Lower leg skin (tissue), 4 donors: ENCODE measurements around the gene FXYD5. TPM values are rescaled to one million over a fixed set of nuclear protein-coding genes. Genes with fewer than 3 reads are reported as not detected.

ENCODE experiments used
- DNase-seq, 2 donors: peaks; one replicate each; pipeline ENCODE4 v3.0.0-alpha.2; 2019; ENCODE audit warnings: low spot score in 2 of 2
- H3K4me3 ChIP-seq: fragments of 200-600 bp; sonication (generic); 2 replicates; pipeline ENCODE4 v1.5.1; 2017; ENCODE audit warnings: mild to moderate bottlenecking, low read depth; ENCODE audit not compliant: poor library complexity, severe bottlenecking
- CTCF ChIP-seq, 3 donors: fragments of 450-650 bp; IDR thresholded peaks; one replicate each; pipeline ENCODE4 v1.5.1; 2016; ENCODE audit warnings: antibody characterized with exemption in 3 of 3, mild to moderate bottlenecking in 3 of 3, moderate library complexity in 2 of 3
- POLR2A ChIP-seq, 2 donors: fragments of 450-650 bp; IDR thresholded peaks; one replicate each; pipeline ENCODE4 v1.6.1; 2016 to 2017; ENCODE audit warnings: antibody characterized with exemption in 2 of 2, mild to moderate bottlenecking in 1 of 2, moderate library complexity in 1 of 2
- WGBS, 2 donors: methylation state at CpG; one replicate each; pipeline ENCODE4 v1.1.5; 2018; 5-methylcytosine and 5-hydroxymethylcytosine counted together
- intact Hi-C: fragments of 100-400 bp; cut with DNase I; formaldehyde crosslinking; loops from one replicate; pipeline ENCODE4 v1.15.0; 2023; ENCODE audit warnings: low total_unique reads
- total RNA-seq, 4 donors: library from RNA; depleted of rRNA; stranded (reverse); fragments of >200 nt; gene quantifications; one replicate each; pipeline ENCODE4 v1.1.0, GENCODE V29; 2016

Gene FXYD5
- total RNA-seq, 4 donors from 2014 or later = 41.4 to 59.8 (median 57.7) TPM

DNA sequence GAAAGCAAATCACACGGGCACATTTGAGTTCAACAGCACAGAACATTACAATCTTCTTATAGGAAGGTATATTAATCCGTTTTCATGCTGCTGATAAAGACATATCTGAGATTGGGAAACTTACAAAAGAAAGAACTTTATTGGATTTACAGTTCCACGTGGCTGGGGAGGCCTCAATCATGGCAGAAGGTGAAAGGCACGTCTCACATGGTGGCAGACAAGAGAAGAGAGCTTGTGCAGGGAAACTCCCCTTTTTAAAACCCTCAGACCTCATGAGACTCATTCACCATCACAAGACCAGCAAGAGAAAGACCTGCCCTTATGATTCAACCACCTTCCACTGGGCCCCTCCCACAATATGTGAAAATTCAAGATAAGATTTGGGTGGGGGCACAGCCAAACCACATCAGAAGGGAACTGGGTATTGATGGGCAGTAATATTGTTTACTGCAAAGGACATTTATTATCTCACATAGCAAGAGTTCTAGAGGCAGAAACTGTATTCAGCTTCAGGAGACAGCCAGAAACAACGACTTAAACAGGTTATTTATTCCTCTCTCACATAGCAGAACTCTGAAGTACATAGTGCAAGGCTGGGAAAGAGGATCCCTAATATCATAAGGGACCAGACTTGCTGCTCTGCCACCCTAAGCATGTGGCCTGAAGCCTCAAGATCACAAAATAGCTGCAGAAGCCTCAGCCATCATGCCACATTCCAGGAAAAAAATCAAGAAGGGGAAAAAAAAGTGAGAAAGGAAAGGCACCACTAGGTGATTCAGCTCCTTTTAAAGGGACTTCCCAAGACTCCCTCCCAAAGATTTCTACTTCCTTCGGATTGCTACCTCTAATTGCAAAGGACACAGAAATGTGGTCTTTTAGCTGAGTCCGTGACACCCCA is 23.1 kb downstream of the FXYD5 start:
- no peak overlapping the region for H3K4me3 ChIP-seq
- 79 to 85% methylated on average over 7 of the region's 7 CpGs for WGBS, 2 donors
- TF ChIP-seq POLR2A (IDR thresholded peaks at IDR 0.05) = no peak
- no peak for TF ChIP-seq CTCF (IDR thresholded peaks at IDR 0.05)
- DNase-seq = peak in 1 of 2 donors; percentile 14
- intact Hi-C loops = no loop called here

DNA sequence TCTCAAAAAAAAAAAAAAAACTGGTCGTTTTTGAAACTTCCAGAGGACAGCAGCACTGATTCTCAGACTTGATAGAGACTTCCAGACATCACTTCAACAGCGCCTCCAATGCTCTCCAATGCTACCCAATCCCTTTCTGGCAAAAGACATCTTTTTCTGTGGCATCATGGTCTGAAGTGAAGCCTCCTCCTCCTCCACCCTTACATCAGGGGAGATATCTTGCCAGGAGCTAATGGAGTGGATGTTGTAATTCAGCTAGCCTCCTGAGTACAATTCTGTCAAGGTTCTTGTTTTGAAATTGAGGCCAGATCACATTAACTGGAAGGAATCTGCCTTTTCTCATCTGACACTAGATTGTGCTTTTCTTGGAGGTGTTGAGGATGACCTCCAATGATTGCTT is 24.2 kb downstream of the FXYD5 start:
- 46 to 49% methylated on average over 2 of the region's 2 CpGs for WGBS, 2 donors
- no peak overlapping the region for H3K4me3 ChIP-seq
- intact Hi-C loops = no loop called here
- DNase-seq = no peak
- TF ChIP-seq CTCF (IDR thresholded peaks at IDR 0.05) (no peak), POLR2A (IDR thresholded peaks at IDR 0.05) (no peak)

DNA sequence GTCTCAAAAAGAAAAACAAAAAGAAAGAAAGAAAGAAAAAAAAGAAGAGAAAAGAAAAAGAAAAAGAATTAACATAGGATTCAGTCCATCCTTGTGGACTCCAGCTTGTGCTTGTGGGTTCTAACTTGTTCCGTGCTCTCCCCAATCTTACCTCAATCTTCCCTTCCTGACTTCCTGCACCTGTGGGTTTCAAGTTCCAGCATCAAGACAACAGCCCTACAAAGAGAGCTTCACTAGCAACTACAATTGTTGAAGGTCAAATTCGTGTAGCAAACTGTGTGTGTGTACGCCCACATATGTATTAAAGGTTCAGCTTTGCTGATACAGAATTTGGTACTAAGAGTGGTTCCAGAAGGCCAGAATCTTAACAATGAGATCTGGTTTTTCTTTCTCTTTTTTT is 25.3 kb downstream of the FXYD5 start:
- intact Hi-C loops = no loop called here
- TF ChIP-seq POLR2A (IDR thresholded peaks at IDR 0.05) = no peak
- TF ChIP-seq CTCF (IDR thresholded peaks at IDR 0.05) = no peak
- WGBS, 2 donors = 81 to 87% methylated on average over 3 of the region's 3 CpGs
- DNase-seq = no peak
- no peak overlapping the region for H3K4me3 ChIP-seq

GRCh38 chr19:35181387-35181786 is 26.9 kb downstream of the FXYD5 start:
- H3K4me3 ChIP-seq = no peak overlapping the region
- intact Hi-C loops = no loop called here
- WGBS, 2 donors = 82 to 97% methylated on average over 1 of the region's 1 CpG
- DNase-seq = no peak
- TF ChIP-seq CTCF (IDR thresholded peaks at IDR 0.05) = no peak
- TF ChIP-seq POLR2A (IDR thresholded peaks at IDR 0.05) = no peak

- TF ChIP-seq POLR2A (IDR thresholded peaks at IDR 0.05) = no peak
- no peak for TF ChIP-seq CTCF (IDR thresholded peaks at IDR 0.05)
- WGBS, 2 donors = 81 to 90% methylated on average over 1 of the region's 1 CpG
- H3K4me3 ChIP-seq = no peak overlapping the region
- intact Hi-C loops = no loop called here
- DNase-seq = no peak
These were observed 29.7 kb downstream of the FXYD5 start for GRCh38 chr19:35184267-35184666.
